NCI-H1694 (cell line): ENCODE data around the gene SFRP5.

Experiments used
- DNase-seq: peaks from one replicate; lab custom pipeline; 2025; lab: John Stamatoyannopoulos, UW

Gene SFRP5

GRCh38 chr10:97785731-97786130 is 13.9 kb upstream of the SFRP5 start:
- DNase-seq: no peak

DNA sequence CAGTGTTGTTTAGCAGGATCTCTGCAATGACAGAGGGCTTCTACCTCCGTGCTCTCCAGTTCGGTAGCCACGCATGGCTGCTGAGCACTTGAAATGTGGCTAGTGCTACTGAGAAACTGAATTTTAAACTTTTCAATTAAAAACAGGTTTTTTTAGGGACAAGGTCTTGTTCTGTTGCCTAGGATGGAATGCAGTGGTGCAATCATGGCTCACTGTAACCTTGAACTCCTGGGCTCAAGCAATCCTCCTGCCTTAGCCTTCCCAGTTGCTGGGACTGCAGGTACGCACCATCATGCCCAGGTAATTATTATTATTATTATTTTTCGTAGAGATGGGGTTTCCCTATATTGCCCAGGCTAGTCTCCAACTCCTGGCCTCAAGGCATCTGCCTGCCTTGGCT is 13.4 kb upstream of the SFRP5 start:
- no peak for DNase-seq

DNA sequence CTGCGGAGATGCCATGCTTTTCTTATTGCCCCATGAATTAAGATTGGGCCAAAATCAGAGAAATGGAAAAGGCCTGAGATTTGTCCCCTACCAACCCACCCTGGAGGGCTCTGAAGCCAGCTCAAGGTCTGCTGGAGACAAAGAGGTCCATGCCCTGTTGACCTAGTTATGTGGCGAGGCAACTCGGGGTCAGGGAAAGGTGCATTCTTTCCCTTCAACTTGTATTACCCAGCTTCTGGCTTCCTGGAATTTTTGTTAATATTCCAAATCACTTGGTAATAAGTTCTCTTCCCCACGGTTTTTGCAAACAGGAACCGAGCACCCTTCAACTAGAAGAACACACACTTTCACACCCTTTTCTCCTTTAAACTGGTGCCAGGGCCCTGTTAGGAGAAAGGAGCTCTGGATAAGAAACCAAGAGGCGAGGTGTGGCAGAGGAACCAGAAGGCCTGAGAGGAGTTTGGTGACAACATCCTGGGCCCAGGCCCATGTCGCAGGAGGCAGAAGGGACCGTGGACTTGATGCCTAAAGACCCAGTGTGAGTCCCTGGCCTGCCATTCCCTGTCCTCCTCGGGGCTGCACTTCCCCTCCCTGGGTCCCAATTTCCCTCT is 12.5 kb upstream of the SFRP5 start:
- DNase-seq: no peak

DNA sequence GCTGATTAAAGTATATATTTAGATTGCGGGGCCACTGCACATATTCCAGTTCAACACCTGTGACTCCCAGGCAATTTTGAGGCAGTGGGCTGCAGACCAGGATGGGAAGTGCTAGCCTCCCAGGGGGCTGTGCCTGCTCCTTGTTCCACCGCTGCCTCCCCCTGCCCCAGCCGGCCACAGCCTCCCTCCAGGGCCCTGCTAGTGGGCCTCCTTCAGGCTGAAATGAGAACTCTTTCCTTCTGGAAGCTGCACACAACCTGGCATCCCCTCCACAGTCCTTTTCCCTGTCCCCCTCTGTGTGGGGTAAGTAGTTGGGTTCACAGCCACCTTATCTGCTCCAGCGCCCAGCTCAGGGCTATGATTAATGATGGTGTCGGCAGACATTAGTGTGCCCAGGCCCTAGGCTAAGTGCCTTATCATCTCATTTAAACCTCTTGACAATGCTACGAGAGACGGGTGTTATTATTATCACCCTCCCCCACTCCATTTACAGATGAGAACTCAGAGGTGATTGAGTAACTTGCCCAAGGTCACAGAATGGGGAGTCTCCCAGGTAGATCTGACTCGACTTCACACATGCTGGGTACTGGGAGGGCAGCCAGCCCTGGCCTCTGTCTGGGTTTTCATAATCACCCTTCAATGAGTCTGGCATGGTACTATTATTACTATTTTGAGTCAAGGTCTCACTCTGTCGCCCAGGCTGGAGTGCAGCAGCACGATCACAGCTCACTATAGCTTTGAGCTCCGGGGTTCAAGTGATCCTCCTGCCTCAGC is 10.8 kb upstream of the SFRP5 start:
- no peak for DNase-seq

GRCh38 chr10:97781618-97782331 is 10.0 kb upstream of the SFRP5 start:
- DNase-seq: no peak

DNA sequence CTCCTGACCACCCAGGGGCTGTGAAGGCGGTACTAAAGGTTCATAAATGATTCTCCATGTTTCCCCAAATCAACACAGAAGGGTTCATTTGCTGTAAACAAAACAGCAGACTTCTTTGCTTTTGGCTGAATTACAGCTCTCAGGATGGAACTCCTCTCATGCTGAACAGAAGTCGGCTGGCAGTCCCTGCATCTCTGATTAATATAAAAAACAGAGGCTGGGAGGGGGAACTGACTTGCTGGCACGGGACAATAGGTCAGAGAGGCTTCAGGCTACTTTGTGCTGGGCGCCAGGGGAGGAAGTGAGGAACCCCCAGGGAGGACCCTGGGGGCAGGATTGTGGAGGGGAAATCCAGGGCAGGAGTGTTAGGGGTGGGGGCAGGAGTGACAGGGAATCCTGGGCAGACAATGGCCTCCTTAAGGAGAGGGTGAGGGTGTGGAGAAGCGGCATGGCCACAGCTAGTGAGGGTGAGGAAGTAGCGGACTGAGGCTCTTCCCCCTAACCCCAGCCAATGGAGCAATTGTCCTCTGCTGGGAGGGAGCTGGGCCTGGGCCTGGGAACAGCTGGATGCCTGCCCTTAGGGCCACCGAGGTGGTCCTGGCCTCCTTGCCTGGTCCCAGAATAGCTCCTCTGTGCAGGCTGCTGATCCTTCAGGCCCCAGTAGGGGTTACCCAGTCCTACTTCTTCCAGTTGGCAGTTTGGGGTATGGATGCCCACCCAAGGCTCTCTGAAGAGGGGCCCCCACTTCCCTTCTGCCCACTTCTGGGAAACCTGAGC is 9.2 kb upstream of the SFRP5 start:
- peak; percentile 5 for DNase-seq

- no peak for DNase-seq
Observed at GRCh38 chr10:97779975-97780374, 8.2 kb upstream of the SFRP5 start.

GRCh38 chr10:97779492-97779891 is 7.7 kb upstream of the SFRP5 start:
- DNase-seq: no peak

DNA sequence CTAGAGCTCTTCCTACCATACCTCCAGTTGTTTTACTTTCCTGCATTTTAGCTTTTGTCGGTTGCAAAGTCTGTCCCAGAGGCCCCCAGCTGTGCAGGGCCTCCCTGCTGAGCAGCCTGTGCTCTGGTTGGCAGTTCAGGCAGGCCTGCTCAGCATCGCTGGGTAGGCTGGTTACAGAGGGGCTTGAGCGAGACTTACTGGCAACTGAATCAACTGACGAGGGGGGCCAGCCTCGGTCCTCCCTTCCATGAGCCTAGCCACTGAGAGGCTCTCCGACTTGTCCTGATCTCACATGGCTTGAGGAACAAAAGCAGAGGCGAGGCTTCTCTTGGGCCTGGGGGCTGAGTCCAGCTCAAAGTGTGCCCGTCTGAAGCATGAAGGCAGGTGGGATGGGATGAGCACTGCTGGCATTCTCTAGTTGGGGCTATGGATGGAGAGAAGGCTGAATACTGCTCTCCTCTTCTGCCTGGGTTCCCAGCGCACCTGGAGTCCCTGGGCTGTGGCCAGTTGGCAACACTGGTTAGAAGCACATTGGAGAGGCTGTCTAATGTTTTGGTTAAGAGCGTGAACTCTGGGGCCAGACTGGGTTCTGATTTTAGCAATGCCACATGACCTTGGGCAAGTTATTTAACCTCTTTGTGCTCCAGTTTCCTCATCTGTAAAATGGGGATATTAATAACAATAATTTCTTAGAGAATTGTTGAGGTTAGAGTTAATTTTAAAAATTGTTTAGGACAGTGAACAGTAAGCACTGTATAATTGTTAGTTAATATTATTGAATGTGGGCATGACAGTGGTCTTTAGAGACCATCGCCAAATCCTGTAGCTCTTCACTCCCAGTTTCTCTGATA is 6.9 kb upstream of the SFRP5 start:
- DNase-seq: peak; percentile 35

DNA sequence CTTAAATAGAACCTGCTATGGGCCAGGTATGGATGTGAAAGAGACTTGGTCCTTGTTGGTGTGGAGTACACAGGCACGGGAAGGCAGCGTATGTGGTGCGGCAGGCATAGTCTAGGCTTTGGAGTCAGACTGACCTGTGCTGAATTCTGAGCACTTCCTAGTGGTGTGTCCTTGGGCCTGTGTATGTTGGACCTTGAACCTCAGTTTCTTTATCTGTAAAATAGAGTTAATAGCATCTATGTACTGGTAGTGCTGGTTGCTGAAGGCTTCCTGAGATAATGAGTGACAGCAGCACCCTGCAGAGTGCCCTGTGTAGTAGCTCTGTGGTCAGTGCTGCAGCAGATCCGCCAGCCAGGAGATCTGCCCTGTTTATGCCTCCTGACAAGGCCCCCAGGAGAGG is 5.3 kb upstream of the SFRP5 start:
- DNase-seq: no peak

GRCh38 chr10:97774811-97775294 is 3.1 kb upstream of the SFRP5 start:
- DNase-seq: no peak

DNA sequence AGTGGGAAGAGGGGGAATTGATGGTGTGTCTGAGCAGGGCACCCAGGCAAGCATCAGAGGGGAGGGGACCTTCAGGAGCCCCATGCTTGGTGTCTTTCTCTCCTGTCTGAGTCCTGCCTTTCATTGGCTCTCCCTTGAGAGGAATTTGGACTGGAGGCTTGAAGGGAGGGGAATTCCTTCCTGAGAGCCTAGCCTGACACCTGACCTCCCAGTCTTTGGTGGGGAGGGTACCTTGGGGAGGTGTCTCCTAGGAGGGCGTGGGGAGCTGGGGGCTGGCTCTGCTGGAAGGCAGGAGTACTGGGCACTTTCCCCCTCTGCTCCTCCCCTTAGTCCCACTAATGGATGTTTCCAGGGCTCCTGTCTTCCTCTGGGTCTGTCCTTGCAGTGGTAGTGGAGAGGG is 1.3 kb upstream of the SFRP5 start:
- DNase-seq: no peak

- no peak for DNase-seq
Observed at GRCh38 chr10:97771055-97771891, 526 bp downstream of the SFRP5 start.

- DNase-seq: no peak
Observed at GRCh38 chr10:97770255-97770654, 1.5 kb downstream of the SFRP5 start.

- DNase-seq: no peak
Observed at GRCh38 chr10:97768322-97769315, 3.2 kb downstream of the SFRP5 start.

DNA sequence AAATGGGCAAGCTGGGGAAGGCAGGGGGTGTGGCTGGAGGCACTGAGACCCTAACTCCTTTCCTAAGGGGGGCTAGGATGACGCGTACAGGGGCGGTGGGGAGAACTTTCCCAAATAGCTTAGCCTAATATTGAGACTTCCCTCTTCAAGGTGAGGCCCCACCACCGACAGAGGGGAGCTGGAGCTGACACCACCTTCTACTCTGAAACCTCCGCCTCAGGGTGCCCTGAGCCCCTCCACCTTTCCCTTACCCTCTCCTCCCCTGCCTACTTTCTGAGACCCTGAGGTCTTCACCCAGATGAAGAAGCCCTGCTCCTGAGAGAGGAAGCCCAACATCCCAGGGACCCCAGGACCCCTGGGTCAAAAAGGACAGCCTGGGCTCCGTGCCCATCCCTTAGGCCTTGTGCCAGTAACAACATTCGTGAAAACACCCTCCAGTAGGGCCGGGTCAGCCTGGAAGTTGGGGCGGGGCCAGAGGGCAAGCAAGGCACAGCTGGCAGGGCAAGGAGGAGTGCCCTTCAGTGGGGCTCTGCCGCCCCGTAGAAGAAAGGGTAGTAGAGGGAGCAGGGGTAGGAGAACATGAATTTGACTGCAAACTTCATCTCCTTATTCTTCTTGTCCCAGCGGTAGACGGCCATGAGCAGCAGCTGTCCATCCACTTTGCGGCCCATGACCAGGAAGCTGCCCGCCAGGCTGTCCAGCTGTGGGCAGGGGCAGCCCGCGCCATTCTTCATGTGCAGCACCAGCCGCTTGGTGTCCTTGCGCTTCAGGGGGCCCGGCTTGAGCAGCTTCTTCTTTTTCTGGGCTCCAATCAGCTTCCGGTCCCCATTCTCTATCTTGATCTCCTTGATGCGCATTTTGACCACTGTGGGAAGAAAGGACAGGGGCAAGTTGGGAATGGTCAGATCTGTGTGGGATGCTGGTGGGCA is 4.5 kb downstream of the SFRP5 start:
- DNase-seq: no peak

DNA sequence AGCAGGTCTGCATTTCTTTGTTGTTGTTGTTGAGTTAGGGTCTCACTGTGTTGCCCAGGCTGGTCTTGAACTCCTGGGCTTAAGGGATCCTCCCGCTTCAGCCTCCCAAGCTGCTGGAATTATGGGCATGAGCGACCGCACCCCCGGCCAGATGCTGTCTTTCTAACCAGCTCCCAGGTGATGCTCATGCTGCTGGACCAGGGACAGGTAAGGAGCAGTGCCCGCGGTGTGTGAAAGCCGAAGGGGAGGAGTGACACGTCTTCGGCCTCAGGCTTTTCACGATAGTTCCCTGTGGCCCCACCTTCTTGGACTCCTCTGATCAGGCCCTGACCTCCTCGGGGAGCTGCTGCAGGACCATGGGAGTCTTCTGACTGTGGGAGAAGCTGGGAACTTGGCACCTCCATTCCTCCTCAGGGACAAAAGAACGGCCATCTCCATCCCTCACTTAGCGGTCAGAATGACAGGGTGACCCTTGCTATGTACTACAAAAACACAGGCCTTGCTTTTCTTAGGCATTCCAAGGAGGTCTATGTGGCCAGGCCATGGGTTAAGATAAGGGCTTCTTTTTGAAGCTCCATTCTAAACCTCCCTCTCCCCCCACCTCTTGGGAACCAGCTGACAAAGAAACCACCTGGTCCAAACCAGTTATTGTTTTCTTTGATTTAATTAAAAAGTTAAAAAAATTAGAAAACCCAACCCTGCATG is 5.5 kb downstream of the SFRP5 start:
- DNase-seq: no peak
